Activated naive CD4-positive, alpha-beta T cell treated with anti-CD3 and anti-CD28 coated beads, Interleukin-2, amount 50 U/mL, for 24 hours (primary cell): ENCODE measurements around the gene IRF6.

Source experiments
- H3K27ac Mint-ChIP-seq: one replicate; pipeline ENCODE4 v1.8.0; 2021; ENCODE audit warnings: mild to moderate bottlenecking, mixed read lengths
- H3K27me3 Mint-ChIP-seq: one replicate; pipeline ENCODE4 v1.8.0; 2021; ENCODE audit warnings: mixed read lengths
- H3K36me3 Mint-ChIP-seq: one replicate; pipeline ENCODE4 v1.8.0; 2021; ENCODE audit warnings: mixed read lengths
- H3K4me1 Mint-ChIP-seq: one replicate; pipeline ENCODE4 v1.8.0; 2021; ENCODE audit warnings: mixed read lengths
- H3K4me3 Mint-ChIP-seq: one replicate; pipeline ENCODE4 v1.8.0; 2021; ENCODE audit warnings: mild to moderate bottlenecking, mixed read lengths
- H3K9me3 Mint-ChIP-seq: one replicate; pipeline ENCODE4 v1.8.0; 2021; ENCODE audit warnings: mixed read lengths

The IRF6 gene

DNA sequence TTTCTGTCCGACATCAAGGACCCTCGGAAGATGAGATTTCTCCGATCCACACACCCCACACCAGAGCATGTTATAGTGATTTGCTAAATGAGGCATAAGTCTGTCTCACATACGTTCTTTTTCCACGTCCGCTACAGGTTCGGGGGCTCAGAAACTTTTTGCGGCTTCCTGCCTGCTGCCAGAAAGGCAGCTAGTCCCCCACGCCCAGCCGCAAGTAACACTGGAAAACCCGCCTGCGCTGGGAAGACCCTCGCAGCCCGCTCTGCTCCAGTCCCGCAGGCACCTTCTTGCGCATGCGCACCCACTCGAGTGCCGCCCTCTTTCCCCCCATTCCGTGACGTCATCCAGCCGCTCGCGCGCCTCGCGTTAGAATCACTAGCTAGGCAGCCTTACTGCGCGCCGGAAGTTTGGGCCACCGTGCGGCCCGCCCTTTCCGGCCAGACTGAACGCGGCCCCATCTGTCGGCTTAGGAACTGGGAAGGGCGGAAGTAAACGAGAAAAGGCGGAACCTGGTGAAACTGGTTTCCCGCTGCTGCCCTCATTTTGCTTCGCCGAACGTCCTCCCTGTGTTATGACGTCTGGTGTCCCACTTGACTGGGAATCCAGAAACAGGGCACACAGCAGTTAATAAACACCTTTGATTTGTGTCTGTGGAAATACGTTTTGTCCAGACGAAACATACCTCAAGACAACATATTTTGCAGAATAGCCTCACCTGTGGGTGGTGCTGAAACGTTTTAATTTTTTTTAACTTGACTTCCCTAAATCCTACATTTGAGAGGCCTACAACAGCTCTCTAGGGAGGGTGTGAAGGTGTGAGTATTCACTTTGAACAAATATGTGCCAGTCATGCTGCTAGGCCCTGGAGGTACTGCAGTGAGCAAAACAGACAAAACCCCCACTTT lies 21.4 kb downstream of the IRF6 start, which contains the start of gene C1orf74:
Gene C1orf74, minus strand, starts transcription at position 295 of the 905 bp plus-strand sequence. CDS start 925 bp downstream, outside the sequence.
- Mint-ChIP-seq H3K4me3 (peak within 1 kb of the TSS; percentile 99), H3K36me3 (peaks cover 10% of the 10 kb centered on the region), H3K4me1 (peaks cover 32% of the 10 kb centered on the region), H3K27me3 (peaks cover 2% of the 10 kb centered on the region), H3K9me3 (no peaks in the 10 kb centered on the region), H3K27ac (peak within 1 kb of the TSS; percentile 100)

DNA sequence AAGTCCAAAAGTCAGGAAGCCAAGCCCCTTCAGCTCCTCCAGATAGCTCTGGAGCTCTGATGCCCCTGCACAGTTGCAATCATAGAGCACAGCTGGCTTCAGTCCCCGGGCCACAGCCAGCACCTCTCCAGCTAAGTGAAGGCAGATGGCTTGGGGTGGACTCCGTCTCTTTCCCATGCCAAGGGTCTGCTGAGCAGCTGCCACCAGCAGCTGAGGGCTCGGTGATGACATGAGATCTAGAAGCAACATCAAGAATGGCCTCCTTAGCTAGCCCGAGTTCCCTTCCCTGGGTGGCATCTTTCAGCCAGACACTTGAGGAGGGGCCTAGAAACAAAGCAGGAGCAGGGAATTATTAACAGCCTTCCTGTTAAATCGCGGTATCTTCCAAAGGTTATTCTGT lies 22.6 kb downstream of the IRF6 start:
- peaks cover 2% of the 10 kb centered on the region for H3K27me3 Mint-ChIP-seq
- H3K4me3 Mint-ChIP-seq, result peak overlapping the region; percentile 99
- H3K4me1 Mint-ChIP-seq, result peaks cover 39% of the 10 kb centered on the region
- peak overlapping the region; percentile 100 for H3K27ac Mint-ChIP-seq
- peaks cover 17% of the 10 kb centered on the region for H3K36me3 Mint-ChIP-seq
- H3K9me3 Mint-ChIP-seq, result no peaks in the 10 kb centered on the region

DNA sequence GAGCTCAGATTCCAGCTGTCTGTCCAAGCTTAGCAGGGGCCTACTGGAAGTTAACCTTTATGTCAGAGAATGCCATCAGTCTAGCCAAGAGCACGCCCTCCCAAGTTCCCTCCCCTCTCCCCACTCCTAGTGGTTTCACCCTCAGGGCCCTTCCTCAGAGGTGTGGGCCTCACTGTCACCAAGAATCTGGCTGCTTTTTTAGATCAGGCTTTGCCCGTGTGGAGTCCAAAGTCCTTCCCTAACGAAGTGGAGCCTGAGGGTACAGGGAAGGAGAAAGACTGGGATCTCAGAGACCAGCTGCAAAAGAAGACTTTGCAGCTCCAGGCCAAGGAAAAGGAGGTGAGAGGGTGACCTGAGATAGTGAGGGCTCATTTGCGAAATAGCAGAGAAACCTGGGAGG lies 25.7 kb downstream of the IRF6 start:
- H3K4me1 Mint-ChIP-seq, result peaks cover 56% of the 10 kb centered on the region
- peak overlapping the region; percentile 85 for H3K27ac Mint-ChIP-seq
- no peak overlapping the region for H3K4me3 Mint-ChIP-seq
- H3K36me3 Mint-ChIP-seq, result peaks cover 33% of the 10 kb centered on the region
- no peaks in the 10 kb centered on the region for H3K9me3 Mint-ChIP-seq
- no peaks in the 10 kb centered on the region for H3K27me3 Mint-ChIP-seq

DNA sequence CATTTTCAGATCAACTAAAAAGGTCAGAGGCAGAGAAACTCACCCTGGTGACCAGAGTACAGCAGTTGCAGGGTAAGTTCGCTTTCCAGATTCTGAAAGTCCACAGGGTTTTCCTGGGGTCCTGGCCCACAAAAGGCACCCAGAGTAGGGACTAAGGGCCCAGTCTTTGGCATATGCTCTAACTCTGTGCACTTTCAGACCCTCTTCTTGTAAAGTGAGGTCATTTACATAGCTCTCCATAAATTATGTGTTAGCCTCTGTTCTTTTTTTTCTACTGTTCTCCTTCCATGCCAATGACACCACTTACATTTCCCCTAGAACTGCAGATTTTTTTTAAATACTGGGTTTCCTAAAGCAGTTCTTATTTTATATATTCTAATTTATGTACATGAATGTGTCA lies 27.8 kb downstream of the IRF6 start:
- no peaks in the 10 kb centered on the region for H3K9me3 Mint-ChIP-seq
- H3K36me3 Mint-ChIP-seq, result peaks cover 45% of the 10 kb centered on the region
- peaks cover 34% of the 10 kb centered on the region for H3K4me1 Mint-ChIP-seq
- H3K4me3 Mint-ChIP-seq, result no peak overlapping the region
- no peaks in the 10 kb centered on the region for H3K27me3 Mint-ChIP-seq
- peak overlapping the region; percentile 61 for H3K27ac Mint-ChIP-seq

DNA sequence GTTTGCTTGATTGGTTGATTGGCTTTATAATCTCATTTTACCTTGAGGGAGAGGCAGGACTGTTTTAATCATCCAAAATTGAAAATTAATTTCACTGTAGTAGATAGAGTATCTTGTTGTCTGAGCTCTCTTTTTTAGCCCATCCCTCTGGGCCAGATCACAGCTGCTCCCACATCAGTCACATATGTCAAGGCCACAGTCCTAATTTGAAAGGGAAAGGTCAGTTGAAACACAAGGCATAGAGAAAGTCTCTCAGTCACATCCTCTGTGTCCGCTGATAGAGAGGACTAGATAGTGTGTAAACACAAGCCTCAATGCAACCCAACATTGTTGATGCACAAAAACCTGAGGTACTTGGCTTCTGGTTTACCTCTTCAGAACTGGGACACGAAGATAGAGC lies 28.4 kb downstream of the IRF6 start:
- Mint-ChIP-seq H3K4me3 (no peak overlapping the region), H3K27ac (peak overlapping the region; percentile 61), H3K27me3 (no peaks in the 10 kb centered on the region), H3K36me3 (peaks cover 46% of the 10 kb centered on the region), H3K4me1 (peaks cover 34% of the 10 kb centered on the region), H3K9me3 (no peaks in the 10 kb centered on the region)

DNA sequence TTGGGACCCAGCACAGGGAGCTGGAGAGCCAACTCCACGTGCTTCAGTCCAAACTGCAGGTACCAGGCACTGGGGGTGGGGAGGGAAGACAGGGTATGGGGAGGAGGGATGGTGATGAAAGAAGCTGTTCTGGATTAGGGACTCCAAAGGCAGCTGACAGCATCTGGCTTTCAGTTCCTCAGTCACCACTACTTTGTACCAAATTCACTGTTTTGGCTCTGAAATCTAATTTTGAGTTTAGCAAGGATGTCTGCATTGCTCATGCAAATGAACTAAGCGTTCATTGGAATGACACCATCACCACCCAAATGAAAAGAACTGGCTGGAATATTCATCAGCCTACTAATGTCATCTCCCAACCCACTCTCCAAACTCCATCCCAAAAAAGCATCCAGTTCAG lies 30.3 kb downstream of the IRF6 start:
- Mint-ChIP-seq H3K4me1 (peaks cover 34% of the 10 kb centered on the region), H3K9me3 (no peaks in the 10 kb centered on the region), H3K27ac (peak overlapping the region; percentile 66), H3K36me3 (peaks cover 44% of the 10 kb centered on the region), H3K4me3 (no peak overlapping the region), H3K27me3 (no peaks in the 10 kb centered on the region)

DNA sequence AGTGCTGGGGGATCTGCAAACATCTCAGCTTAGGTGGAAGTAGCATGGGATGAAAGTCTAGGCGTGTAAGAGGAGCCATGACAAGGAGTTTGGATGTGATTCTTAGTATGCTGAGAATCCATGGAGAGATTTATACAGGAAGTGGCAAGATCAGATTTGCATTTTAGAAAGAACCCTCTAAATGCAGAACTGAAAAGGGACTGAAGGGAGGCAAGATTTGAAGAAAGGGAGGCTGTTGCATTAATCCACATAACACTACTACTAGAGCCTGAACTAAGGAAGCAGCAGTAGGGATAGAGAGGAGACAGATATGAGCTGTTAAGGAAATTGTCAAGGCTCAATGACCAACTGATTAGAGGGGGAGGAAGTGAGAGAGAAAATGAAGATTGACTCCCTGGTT lies 31.4 kb downstream of the IRF6 start:
- peaks cover 41% of the 10 kb centered on the region for H3K36me3 Mint-ChIP-seq
- no peaks in the 10 kb centered on the region for H3K9me3 Mint-ChIP-seq
- peak overlapping the region; percentile 93 for H3K27ac Mint-ChIP-seq
- no peak overlapping the region for H3K4me3 Mint-ChIP-seq
- H3K27me3 Mint-ChIP-seq, result no peaks in the 10 kb centered on the region
- peaks cover 30% of the 10 kb centered on the region for H3K4me1 Mint-ChIP-seq

DNA sequence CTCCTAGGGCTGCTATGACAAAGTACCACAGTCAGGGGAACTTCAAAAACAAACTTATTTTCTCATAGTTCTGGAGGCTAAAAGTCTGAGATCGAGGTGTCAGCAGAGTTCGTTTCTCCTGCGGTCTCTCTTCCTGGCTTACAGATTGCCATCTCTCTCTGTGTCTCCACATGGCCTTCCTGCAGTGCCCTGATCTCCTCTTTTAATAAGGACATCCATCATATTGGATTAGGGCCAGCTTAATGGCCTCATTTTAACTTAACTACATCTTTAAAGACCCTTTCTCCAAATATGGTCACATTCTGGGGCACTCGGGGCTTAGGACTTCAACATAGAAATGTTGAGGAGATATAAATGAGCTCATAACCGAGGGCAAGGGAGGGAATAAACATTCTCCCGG lies 33.8 kb downstream of the IRF6 start:
- Mint-ChIP-seq H3K4me3 (no peak overlapping the region), H3K4me1 (peaks cover 30% of the 10 kb centered on the region), H3K9me3 (no peaks in the 10 kb centered on the region), H3K27ac (no peak overlapping the region), H3K27me3 (no peaks in the 10 kb centered on the region), H3K36me3 (peaks cover 31% of the 10 kb centered on the region)

DNA sequence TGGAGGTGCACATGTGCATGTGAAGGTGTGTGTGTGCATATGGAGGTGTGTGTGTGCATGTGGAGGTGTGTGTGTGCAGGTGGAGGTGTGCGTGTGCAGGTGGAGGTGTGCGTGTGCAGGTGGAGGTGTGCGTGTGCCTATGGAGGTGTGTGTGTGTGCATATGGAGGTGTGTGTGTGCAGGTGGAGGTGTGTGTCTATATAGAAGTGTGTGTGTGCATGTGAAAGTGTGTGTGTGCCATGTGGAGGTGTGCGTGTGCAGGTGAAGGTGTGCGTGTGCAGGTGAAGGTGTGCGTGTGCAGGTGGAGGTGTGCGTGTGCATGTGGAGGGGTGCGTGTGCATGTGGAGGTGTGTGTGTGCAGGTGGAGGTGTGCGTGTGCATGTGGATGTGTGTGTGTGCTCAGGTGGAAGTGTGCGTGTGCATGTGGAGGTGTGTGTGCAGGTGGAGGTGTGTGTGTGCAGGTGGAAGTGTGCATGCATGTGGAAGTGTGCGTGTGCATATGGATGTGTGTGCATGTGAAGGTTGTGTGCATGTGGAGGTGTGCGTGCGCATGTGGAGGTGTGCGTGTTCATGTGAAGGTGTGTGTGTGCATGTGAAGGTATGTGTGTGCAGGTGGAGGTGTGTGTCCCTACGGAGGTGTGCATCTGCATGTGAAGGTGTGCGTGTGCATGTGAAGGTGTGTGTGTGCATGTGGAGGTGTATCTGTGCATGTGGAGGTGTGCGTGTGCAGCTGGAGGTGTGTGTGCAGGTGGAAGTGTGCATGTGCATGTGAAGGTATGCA lies 35.1 kb downstream of the IRF6 start:
- Mint-ChIP-seq H3K27me3 (no peaks in the 10 kb centered on the region), H3K9me3 (no peaks in the 10 kb centered on the region), H3K4me3 (no peak overlapping the region), H3K27ac (no peak overlapping the region), H3K36me3 (peaks cover 31% of the 10 kb centered on the region), H3K4me1 (peaks cover 35% of the 10 kb centered on the region)

DNA sequence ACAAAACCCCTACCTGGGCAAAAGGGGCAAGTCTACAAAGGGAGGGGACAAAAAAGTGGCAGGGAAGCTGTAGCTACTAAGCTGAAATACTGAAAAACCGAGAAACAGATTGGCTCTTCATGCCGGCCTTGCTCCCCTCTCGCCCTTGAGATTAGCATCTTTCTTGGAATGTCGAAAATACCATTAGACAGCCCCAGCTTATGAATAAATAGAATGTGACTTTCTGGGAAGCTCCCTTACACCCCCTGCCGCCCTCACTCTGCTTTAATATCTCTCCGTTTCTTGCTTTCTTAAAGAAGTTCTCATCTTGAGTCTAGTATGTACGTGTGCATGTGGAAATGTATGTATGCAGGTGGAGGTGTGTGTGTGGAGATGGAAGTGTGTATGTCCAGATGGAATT lies 36.0 kb downstream of the IRF6 start:
- Mint-ChIP-seq H3K27me3 (no peaks in the 10 kb centered on the region), H3K4me3 (no peak overlapping the region), H3K9me3 (no peaks in the 10 kb centered on the region), H3K27ac (no peak overlapping the region), H3K36me3 (peaks cover 26% of the 10 kb centered on the region), H3K4me1 (peaks cover 42% of the 10 kb centered on the region)

DNA sequence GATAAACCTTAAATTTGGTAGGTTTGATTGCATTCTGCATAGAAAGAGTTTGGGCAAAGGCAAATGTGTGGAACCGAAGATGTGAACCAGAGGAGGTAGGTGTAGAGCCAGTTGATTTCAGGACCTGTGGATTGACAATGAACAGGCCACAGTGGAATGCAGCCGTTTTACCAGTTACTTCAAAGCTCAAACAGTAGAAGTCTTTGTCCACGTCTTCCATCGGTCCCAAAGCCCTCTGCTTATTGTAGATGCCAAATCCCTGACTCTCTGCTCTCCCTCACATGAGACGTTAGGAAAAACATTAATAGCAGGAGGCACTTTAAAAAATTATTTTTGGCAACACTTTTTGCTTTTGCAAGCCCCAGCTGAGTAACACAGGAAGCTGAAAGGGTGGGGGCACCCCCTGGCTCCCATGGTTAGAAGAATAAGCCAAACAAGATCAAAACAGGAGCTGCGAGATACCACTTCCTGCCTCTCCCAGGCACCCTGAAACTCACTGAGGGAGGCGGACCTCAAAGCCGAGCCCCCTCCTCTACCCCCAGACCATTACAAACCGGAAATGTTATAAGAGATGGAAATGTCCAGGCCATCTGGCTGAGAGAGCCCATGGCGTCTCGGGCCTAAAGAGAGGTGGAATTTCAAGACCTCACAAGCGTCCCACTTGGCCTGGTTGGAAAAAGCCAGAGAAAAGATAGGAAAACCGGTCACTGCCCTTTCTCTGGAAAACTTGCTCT lies 36.6 kb downstream of the IRF6 start:
- Mint-ChIP-seq H3K4me3 (no peak overlapping the region), H3K27ac (no peak overlapping the region), H3K27me3 (no peaks in the 10 kb centered on the region), H3K36me3 (peaks cover 21% of the 10 kb centered on the region), H3K4me1 (peaks cover 45% of the 10 kb centered on the region), H3K9me3 (no peaks in the 10 kb centered on the region)

DNA sequence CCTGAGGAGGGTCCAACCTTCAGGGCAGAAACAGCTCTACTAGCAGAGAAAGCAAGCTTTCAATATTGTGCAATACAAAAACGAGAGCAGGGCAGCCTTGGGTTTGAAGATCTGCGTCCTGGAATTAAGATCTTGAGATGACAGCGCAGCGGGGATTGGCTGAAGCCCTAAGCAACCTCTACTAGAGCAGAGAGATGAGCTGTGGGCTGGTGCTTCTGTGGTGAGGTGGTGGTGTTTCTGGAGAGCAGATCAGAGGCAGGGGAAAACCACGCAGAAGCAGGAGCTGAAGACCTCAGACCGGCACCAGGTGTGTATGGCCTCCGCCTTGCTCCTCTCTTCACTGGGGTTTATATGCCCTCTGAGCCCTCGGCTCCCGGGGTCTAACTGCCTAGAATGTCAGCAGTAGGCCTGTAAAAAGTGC lies 37.6 kb downstream of the IRF6 start:
- Mint-ChIP-seq H3K36me3 (peaks cover 25% of the 10 kb centered on the region), H3K4me1 (peaks cover 55% of the 10 kb centered on the region), H3K27me3 (no peaks in the 10 kb centered on the region), H3K4me3 (no peak overlapping the region), H3K9me3 (no peaks in the 10 kb centered on the region), H3K27ac (no peak overlapping the region)

DNA sequence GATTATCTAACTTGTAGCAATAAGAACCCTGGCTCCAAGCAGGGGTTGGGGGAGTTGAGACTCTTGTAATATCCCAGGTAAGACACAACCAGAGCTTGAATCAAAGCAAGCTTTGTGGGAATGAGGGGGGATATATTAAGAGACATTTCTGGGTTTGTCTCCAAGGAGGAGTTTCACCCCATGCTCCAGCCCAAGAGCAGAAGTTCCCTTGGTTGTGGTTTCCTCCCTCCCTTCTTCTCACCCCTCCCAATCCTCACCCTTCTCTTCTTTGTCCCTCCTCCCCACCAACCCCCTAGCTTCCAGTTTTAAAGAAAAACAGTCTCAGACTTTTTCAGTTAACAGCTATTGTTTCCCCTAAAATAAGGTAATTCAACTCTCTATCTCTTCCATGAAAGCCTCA lies 38.2 kb downstream of the IRF6 start:
- H3K4me1 Mint-ChIP-seq, result peaks cover 61% of the 10 kb centered on the region
- no peaks in the 10 kb centered on the region for H3K27me3 Mint-ChIP-seq
- no peak overlapping the region for H3K27ac Mint-ChIP-seq
- H3K36me3 Mint-ChIP-seq, result peaks cover 26% of the 10 kb centered on the region
- no peak overlapping the region for H3K4me3 Mint-ChIP-seq
- H3K9me3 Mint-ChIP-seq, result no peaks in the 10 kb centered on the region

DNA sequence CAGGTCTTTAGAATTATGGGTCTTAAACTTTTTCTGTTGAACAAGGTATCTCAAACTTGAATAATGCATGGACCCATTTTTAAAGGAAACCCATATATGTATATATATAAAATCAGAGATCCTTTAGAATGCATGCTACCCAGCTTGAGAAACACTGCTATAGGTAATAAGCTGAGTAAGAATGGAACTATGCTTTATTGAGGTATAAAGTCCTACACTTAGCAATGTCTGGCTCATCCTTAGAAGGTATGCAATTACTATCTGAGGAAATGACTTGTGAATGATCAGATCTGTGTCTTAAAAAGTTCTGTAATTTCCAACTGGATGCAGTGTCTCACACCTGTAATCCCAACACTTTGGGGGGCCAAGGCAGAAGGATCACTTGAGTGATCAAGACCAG lies 38.8 kb downstream of the IRF6 start:
- no peak overlapping the region for H3K4me3 Mint-ChIP-seq
- H3K4me1 Mint-ChIP-seq, result peaks cover 68% of the 10 kb centered on the region
- no peaks in the 10 kb centered on the region for H3K9me3 Mint-ChIP-seq
- peaks cover 26% of the 10 kb centered on the region for H3K36me3 Mint-ChIP-seq
- H3K27ac Mint-ChIP-seq, result peak overlapping the region; percentile 95
- no peaks in the 10 kb centered on the region for H3K27me3 Mint-ChIP-seq

DNA sequence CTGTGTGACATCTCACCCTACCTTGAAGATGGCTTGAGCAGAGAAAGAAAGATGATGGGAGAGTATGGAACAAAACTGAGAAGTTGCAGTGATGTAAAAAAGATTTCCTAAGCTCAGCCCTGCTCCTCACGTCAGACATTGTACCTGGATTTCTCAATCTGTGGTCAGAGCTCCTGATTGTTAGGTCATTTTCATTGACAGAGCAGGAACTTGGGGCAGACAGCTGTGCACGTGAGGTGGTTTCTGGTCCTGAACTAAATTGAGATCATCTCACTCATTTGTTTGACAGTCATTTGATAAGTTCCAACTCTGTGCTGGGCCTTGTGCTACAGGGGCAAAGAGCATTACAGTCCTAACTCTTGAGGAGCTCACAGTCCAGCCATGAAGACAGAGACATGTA lies 39.9 kb downstream of the IRF6 start:
- H3K27me3 Mint-ChIP-seq, result no peaks in the 10 kb centered on the region
- H3K4me3 Mint-ChIP-seq, result peak overlapping the region; percentile 76
- no peaks in the 10 kb centered on the region for H3K9me3 Mint-ChIP-seq

More for the DNA sequence above, 39.9 kb downstream of the IRF6 start:
- peak overlapping the region; percentile 95 for H3K27ac Mint-ChIP-seq
- peaks cover 34% of the 10 kb centered on the region for H3K36me3 Mint-ChIP-seq
- peaks cover 78% of the 10 kb centered on the region for H3K4me1 Mint-ChIP-seq
